Activated CD4-positive, alpha-beta T cell treated with anti-CD3 and anti-CD28 coated beads, Interleukin-2, amount 50 U/mL, for 48 hours (primary cell): Measurements from ENCODE around the gene TBCE.
"Not testable (repeated sequence)": the region's sequence is repeated elsewhere in the genome, so short reads cannot be mapped to it uniquely, and the experiment has no call there.

Source experiments
- DNase-seq, 2 experiments: peaks; one replicate each; pipeline ENCODE4 v3.0.0-alpha.2; 2020

The TBCE gene

DNA sequence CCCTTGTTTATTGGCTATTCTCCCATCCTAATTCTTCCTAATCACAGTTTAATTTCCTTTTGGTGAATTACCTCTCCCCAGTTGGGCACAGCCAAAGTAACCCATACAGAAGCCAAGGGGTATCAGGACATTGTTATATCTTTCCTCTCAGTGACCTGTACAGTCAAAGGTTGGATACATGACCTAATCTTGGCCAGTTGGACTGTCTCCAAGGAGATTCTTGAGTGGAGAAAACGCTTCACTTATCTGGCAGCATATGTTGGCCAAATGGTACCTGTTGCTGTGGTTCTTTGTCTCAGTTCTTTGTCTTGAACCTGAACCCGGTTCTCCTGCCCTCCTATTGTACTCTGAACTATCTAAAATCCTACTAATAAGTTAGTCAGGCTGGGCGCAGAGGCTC lies 15.3 kb upstream of the TBCE start:
- DNase-seq = no peak

- no peak for DNase-seq
These were observed 9.5 kb upstream of the TBCE start for GRCh38 chr1:235357485-235358373.

DNA sequence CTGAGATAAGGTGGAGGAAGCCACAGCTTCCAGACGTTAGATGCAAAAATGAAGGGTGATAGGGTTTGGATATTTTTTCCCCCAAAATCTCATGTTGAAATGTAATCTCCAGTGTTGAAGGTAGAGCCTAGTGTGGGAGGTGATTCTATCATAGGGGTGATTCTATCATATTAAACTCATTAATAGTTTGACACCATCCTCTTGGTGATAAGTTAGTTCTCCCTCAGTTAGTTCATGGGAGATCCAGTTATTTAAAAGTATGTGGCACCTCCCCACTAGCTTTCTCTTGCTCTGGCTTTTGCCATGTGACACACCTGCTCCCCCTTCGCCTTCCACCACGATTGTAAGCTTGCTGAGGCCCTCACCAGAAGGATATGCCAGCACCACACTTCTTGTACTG lies 8.3 kb upstream of the TBCE start:
- DNase-seq = no peak

DNA sequence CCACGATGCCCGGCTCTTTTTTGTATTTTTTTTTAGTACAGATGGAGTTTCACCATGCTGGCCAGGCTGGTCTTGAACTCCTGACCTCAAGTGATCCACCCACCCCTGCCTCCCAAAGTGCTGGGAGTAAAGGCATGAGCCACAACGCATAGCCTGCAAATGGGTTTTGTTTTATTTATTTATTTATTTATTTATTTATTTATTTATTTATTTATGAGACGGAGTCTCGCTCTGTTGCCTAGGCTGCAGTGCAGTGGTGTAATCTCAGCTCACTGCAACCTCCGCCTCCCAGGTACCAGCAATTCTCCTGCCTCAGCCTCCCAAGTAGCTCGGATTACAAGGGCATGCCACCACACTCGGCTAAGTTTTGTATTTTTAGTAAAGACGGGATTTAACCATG lies 3.0 kb upstream of the TBCE start:
- DNase-seq = not testable (repeated sequence)

DNA sequence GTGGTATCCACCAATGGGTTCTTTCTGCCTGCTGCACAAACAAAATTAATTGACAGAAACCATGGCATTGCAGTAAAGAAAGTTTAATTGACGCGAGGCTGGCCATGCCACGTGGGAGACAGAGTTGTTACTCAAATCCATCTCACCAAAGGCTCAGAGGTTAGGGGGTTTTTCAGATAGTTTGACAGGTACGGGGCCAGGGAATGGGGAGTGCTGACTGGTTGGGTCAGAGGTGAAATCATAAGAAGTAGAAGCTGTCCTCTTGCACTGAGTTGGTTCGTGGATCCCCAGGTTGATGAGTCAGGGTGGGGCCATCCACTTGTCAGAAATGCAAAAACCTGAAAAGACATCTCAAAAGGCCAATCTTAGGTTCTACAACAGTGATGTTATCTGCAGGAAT lies 941 bp upstream of the TBCE start:
- peak; percentile 36 to 55 for DNase-seq

- DNase-seq = no peak
These were observed 1.2 kb downstream of the TBCE start for GRCh38 chr1:235368428-235368827.

DNA sequence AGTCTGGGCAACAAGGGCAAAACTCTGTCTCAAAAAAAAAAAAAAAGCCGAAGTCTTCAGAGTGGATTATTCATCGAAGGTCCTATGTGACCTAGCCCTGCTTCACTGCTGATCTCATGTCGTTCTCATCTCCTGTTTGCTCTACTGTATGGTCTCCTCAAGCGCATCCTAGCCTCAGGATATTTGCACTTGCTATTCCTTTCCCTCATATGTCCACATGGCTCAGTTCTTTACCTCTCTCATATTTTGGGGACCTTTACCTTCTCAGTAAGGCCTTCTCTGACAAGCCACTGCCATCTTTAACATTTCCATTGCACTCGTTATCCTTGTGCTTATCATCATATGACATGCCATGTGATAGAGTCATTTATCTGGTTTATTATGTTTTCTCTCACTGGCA lies 2.6 kb downstream of the TBCE start:
- no peak for DNase-seq

GRCh38 chr1:235375919-235376605 lies 8.8 kb downstream of the TBCE start:
- no peak for DNase-seq

- DNase-seq = not testable (repeated sequence)
These were observed 11.0 kb downstream of the TBCE start for GRCh38 chr1:235378134-235378735.

- not testable (repeated sequence) for DNase-seq
These were observed 14.9 kb downstream of the TBCE start for GRCh38 chr1:235381955-235382739.

DNA sequence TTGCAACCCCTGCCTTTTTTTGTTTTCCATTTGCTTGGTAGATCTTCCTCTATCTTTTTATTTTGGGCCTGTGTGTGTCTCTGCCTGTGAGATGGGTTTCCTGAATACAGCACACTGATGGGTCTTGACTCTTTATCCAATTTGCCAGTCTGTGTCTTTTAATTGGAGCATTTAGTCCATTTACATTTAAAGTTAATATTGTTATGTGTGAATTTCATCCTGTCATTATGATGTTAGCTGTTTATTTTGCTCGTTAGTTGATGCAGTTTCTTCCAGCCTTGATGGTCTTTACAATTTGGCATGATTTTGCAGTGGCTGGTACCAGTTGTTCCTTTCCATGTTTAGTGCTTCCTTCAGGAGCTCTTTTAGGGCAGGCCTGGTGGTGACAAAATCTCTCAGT lies 18.4 kb downstream of the TBCE start:
- not testable (repeated sequence) for DNase-seq

GRCh38 chr1:235391874-235392273 lies 24.6 kb downstream of the TBCE start:
- no peak for DNase-seq

DNA sequence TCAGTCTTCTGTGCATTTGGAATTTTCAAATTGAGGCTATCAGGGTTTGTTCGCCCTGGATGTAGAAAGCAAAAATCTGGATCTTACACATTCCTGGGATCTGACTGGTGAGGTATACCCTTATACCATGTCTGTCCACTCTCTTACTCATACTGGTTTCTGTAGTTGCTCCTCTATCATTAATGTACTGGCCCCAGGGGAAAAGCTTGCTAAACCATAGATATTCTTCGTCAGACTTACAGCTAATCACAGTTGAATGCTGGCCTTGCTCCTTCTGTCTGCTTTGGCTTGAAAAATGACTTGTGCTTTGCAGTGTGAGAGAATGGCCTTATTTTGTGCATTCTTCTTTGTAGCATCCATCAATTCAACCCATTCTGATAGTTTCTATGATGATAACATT lies 30.5 kb downstream of the TBCE start:
- DNase-seq = no peak

DNA sequence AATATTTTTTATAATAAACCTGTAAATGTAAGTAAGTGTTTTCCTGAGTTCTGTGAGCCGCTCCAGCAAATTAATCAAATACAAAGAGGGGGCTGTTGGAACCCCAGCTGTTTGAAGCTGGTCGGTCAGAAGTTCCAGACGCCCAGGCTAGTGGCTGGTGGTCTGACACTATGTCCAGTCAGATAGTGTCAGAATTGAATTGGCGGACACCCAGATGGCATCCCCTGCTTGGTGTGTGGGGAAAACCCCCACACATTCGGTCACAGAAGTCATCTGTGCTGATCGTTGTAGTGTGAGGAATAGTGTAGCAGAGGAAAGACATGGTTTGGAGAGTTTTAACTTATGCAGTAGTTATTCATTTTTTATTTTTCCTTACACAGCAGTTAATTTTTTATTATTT lies 32.4 kb downstream of the TBCE start:
- DNase-seq = no peak

DNA sequence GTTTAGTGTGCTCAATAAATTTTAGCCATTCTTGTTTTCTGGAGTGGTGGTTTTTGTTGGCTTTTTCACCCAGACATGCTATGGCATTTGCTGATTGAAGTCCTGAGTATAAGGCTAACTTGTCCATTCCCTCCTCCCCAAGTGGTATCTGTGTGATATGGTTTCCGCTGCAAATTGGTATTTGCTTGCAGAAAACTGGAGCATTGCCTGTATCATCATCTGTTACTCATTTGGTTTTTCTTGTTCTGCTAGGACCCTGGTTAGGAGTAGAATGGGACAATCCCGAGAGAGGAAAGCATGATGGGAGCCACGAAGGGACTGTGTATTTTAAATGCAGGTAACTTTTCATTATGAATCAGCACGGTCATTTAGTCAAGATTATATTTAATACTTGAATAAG lies 34.0 kb downstream of the TBCE start:
- DNase-seq = no peak

DNA sequence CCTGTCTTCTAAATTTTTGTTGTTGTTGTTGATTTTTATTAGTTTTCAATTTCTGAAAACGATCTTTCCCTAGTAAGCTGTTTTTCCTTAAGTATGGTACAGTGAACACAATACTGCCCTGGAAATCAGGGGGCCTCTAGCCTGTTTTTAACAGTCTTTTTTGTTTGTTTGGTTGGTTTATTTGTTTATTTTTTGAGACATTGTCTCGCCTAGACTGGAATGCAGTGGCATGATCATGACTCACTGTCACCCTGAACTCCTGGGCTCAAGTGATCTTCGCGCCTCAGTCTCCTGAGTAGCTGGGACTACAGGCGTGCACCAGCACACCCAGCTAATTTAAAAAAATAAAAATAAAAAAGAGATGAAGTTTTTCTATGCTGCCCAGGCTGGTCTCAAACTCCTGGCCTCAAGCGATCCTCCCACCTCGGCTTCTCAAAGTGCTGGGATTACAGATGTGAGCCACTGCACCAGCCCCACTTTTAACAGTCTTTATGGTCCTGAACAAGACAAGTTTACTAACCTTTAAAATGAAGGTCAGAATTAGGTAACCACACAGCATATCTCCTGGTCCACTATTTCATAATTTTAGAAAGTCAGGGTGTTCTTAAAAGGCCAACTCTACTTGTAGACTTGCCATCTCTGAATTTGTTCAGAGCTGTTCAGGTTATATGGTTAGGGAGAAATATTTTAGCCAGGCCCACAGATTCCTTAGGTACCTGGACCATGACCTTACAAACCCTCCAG lies 35.4 kb downstream of the TBCE start:
- DNase-seq = no peak

GRCh38 chr1:235403593-235403992 lies 36.4 kb downstream of the TBCE start:
- DNase-seq = no peak

GRCh38 chr1:235404190-235404589 lies 37.0 kb downstream of the TBCE start:
- DNase-seq = no peak

GRCh38 chr1:235407419-235407818 lies 40.2 kb downstream of the TBCE start:
- DNase-seq = no peak

GRCh38 chr1:235408503-235408960 lies 41.3 kb downstream of the TBCE start:
- no peak for DNase-seq

GRCh38 chr1:235409042-235409820 lies 42.0 kb downstream of the TBCE start:
- DNase-seq = no peak
